HL-60/S4 (cell line): ENCODE results near the gene CNTNAP5.

Experiments
- in situ Hi-C: fragments of 300-500 bp; cut with MboI; formaldehyde crosslinking; loops from 2 replicates; pipeline ENCODE4 v1.14.3; 2022; ENCODE audit warnings: low sequenced_read_pairs

CNTNAP5 gene

DNA sequence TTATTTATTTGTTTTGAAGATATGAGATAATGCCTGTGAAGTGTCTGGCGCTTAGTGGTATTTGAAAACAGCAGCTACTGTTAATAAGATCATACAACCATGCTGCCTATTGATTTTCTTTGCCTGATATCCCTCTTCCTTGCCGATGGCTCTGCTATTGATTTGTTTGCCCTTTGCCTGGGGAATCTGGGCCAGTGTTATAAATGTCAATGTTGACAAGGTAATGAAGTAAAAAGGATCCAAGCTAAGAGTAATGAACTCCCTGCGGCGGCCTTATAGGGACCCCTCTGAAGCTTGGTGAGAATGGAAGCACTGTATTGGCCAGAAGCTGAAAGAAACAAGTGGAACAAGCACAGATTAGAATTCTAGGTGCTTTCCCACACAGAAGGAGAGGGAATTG, 854.6 kb downstream of the CNTNAP5 start:
- in situ Hi-C loops = no loop called here

- in situ Hi-C loops = no loop called here
These were observed 855.9 kb downstream of the CNTNAP5 start for GRCh38 chr2:124880995-124881394.

GRCh38 chr2:124882423-124882822, 857.3 kb downstream of the CNTNAP5 start:
- in situ Hi-C loops = no loop called here

GRCh38 chr2:124883595-124883994, 858.5 kb downstream of the CNTNAP5 start:
- in situ Hi-C loops = no loop called here

GRCh38 chr2:124884315-124884714, 859.2 kb downstream of the CNTNAP5 start:
- in situ Hi-C loops = no loop called here

DNA sequence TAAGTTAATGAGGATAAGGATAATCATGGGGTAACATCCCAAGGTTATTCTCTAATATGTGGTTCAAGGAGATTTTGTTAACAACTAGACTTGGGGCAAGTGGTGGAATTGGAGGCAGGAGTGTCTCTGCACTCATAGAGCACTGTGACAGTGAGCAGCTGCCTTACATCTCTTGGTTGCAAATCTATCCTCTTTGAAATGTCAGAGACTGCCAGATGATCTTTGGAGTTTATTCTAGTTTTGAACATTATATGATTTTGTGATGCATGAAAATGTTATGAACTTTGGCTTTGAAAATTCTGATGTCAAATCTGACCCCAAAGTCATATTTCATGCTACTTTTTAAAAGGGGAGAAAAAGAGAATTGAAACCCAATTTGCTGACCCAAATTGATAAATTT, 861.1 kb downstream of the CNTNAP5 start:
- in situ Hi-C loops = no loop called here

GRCh38 chr2:124887466-124887865, 862.4 kb downstream of the CNTNAP5 start:
- in situ Hi-C loops = no loop called here

- in situ Hi-C loops = no loop called here
These were observed 863.3 kb downstream of the CNTNAP5 start for GRCh38 chr2:124888431-124888830.

DNA sequence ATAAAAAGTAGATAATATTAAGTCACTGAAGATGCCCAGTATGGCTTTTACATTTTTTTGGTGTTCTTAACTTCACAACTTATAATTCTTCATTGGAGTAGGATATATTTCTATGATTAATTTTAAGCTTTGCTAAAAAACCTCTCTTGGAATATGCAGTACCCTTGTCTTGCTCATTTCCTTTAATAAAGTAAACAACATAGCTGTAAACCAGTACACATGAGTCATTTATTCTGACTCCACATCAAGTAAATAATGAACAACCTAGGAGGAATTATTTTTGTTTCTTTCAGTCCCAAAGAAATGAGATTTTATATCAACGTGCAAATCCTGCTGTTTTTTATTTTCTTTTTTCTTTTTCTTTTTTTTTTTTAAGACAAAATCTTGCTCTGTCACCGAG, 869.1 kb downstream of the CNTNAP5 start:
- in situ Hi-C loops = no loop called here

- in situ Hi-C loops = no loop called here
These were observed 873.7 kb downstream of the CNTNAP5 start for GRCh38 chr2:124898827-124899226.

DNA sequence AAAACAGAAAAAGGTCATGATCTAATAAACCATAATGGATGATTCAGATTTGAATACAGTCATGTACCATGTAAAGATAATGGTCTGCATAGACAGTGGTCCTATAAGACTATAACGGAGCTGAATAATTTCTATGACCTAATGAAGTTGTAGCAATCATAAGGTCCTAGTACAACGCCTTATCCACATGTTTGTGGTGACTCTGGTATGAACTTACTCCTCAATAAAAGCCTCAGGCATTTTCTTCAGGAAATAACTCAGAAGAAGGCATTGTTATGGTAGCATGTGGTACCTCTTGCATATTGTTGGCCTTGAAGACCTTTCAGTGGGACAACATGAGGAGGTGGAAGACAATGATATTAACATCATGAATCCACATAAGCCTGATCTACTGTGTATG, 883.3 kb downstream of the CNTNAP5 start:
- in situ Hi-C loops = no loop called here

DNA sequence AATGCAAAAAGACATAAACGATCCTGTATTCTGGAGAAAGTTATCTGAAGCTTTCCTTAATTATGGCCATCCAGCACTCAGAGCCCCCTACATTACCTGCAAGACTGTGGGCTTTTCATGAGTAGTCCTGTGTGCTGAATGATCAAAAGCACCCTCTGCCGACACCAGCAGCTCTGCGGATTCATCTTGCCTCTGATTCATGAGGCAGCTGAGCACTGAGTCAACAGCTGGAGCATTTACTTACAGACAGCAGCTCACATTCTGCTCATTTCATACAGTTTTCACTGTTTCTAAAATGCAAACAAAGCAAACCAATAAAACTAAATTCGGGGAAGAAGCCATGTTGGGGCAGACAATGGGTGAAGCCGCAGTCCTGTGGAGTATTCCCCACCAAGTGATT, 886.5 kb downstream of the CNTNAP5 start:
- in situ Hi-C loops = no loop called here

GRCh38 chr2:124913868-124914267, 888.8 kb downstream of the CNTNAP5 start:
- in situ Hi-C loops = no loop called here

DNA sequence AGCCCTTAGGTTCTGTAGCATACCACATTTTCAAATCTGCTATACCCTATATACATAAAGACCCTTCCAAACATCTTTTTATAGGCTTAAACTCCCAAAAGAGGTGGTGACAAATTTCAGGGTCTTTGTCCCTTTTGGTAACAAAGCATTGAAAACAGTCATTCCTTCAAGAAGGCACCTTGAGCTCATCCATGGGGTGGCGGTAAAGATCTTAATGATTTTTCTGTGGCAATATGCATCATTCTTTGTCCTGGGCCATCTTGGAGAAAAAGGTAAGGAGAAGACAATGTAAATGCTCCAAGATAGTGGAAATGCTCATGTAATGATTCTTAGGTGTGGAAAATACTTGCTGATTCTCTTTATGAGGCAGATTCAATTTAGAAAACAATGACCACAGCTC, 890.5 kb downstream of the CNTNAP5 start:
- in situ Hi-C loops = no loop called here

GRCh38 chr2:124919296-124919695, 894.2 kb downstream of the CNTNAP5 start:
- in situ Hi-C loops = no loop called here

DNA sequence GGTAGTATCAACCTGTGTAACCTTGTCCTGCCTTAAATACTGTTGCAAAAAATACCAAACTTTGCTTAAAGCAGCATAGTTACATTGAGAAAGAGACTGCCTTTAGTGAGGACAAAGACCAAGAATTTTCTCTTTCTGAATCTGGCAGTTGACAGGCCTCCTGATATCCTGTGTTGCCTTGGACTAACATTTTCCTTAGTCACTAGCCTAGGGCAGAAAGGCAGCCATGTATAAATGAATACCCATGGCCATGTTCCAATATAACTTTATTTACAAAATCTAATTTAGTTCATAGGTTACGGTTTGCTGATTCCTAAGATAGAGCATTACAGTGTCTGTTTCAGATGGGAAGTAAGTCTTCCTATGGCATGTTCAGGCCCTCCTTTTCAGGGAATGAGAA, 895.4 kb downstream of the CNTNAP5 start:
- in situ Hi-C loops = no loop called here

GRCh38 chr2:124921191-124921590, 896.1 kb downstream of the CNTNAP5 start:
- in situ Hi-C loops = no loop called here

GRCh38 chr2:124923097-124923496, 898.0 kb downstream of the CNTNAP5 start:
- in situ Hi-C loops = no loop called here

DNA sequence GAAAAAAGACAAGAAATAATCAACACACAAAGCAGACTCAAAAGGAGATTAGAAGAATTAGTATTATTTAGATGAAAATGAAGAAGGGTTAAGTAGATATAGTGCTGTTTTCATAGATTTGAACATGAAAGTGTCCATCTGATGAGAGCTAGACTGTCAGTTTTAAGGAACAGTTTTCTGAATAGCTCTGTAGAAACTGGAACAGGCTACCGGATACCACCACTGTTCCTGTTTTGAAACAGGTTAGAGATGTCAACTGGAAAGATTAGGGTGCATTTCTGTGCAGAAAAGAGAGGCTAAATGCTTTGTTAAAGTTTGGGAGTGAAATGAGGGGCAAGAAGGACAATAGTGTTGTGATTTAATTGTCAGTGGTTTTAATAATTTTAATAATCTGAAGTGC, 908.8 kb downstream of the CNTNAP5 start:
- in situ Hi-C loops = no loop called here

DNA sequence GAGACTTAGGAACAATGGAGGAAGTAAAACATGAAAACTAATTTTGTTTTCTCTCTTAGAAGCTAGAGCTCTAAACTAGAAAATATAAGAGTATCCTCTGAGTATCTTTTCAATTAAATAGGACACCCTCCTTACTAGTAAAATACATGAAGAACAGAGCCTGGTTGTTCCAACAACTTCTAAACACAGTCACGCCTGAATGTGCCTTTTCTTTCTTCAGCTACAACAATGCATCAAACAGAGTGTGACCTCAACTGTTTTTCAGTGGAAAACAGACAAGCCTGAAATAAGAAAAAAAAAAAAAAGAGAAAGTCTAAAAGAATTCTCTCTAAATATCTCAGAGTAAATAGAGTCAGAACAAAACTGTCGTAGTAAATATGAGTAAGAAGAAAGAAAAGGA, 928.8 kb downstream of the CNTNAP5 start:
- in situ Hi-C loops = no loop called here

DNA sequence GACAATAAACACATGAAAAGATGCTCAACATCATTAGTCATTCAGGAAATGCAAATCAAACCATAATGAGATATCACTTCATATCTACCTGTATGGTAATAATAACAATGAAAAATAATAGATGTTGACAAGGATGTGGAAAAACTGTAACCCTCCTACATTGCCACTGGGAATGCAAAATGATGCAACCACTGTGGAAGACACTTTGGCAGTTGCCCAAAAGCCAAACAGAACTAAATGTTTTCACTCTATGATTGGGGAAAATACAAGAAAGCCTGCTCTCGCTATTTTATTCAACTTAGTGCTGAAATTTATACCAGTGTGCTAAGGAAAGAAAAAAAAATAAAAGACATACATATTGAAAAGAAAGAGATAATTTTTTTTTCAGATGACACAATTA, 934.5 kb downstream of the CNTNAP5 start:
- in situ Hi-C loops = no loop called here

GRCh38 chr2:124961132-124961531, 936.0 kb downstream of the CNTNAP5 start:
- in situ Hi-C loops = no loop called here
